ENCODE data around the gene LYZ. TPM values are rescaled to one million over a fixed set of nuclear protein-coding genes. Genes with fewer than 3 reads are reported as not detected.

LYZ gene
- total RNA-seq, 3 donors from 2014 or later: 0.71 to 1.8 (median 1.4) TPM

- no peak for DNase-seq
- no peak for ATAC-seq
- Mint-ChIP-seq H3K4me1 (ENCODE audit: low read depth) (peaks cover 62% of the 10 kb centered on the region), H3K4me3 (peak overlapping the region; percentile 86), H3K27me3 (ENCODE audit: low read depth) (no peaks in the 10 kb centered on the region), H3K36me3 (ENCODE audit: insufficient read depth) (peaks cover 3% of the 10 kb centered on the region), H3K9me3 (no peaks in the 10 kb centered on the region)
These were observed 16.1 kb upstream of the LYZ start for GRCh38 chr12:69331909-69332684.

- no peaks in the 10 kb centered on the region for H3K36me3 Mint-ChIP-seq (ENCODE audit: insufficient read depth)
- no peak overlapping the region for H3K4me3 Mint-ChIP-seq
- H3K4me1 Mint-ChIP-seq (ENCODE audit: low read depth): peaks cover 63% of the 10 kb centered on the region
- DNase-seq (no peak), ATAC-seq (no peak)
- no peaks in the 10 kb centered on the region for H3K27me3 Mint-ChIP-seq (ENCODE audit: low read depth)
- H3K9me3 Mint-ChIP-seq: no peaks in the 10 kb centered on the region
These were observed 15.3 kb upstream of the LYZ start for GRCh38 chr12:69332815-69333358.

GRCh38 chr12:69334158-69334557 is 14.0 kb upstream of the LYZ start:
- DNase-seq: no peak
- Mint-ChIP-seq H3K4me1 (ENCODE audit: low read depth) (peaks cover 53% of the 10 kb centered on the region), H3K36me3 (ENCODE audit: insufficient read depth) (no peaks in the 10 kb centered on the region), H3K4me3 (no peak overlapping the region), H3K9me3 (no peaks in the 10 kb centered on the region), H3K27me3 (ENCODE audit: low read depth) (no peaks in the 10 kb centered on the region)
- no peak for ATAC-seq

GRCh38 chr12:69337311-69338090 is 10.7 kb upstream of the LYZ start:
- peaks cover 28% of the 10 kb centered on the region for H3K4me1 Mint-ChIP-seq (ENCODE audit: low read depth)

GRCh38 chr12:69338120-69338859 is 9.9 kb upstream of the LYZ start:
- ATAC-seq (no peak), DNase-seq (no peak)
- Mint-ChIP-seq H3K4me1 (ENCODE audit: low read depth) (peaks cover 20% of the 10 kb centered on the region), H3K9me3 (no peaks in the 10 kb centered on the region), H3K36me3 (ENCODE audit: insufficient read depth) (no peaks in the 10 kb centered on the region), H3K27me3 (ENCODE audit: low read depth) (peaks cover 3% of the 10 kb centered on the region), H3K4me3 (no peak overlapping the region)

More at GRCh38 chr12:69337311-69338090, 10.7 kb upstream of the LYZ start:
- Mint-ChIP-seq H3K4me3 (no peak overlapping the region), H3K9me3 (no peaks in the 10 kb centered on the region), H3K36me3 (ENCODE audit: insufficient read depth) (no peaks in the 10 kb centered on the region), H3K27me3 (ENCODE audit: low read depth) (peaks cover 2% of the 10 kb centered on the region)
- ATAC-seq (no peak), DNase-seq (no peak)

- H3K4me3 Mint-ChIP-seq: no peak overlapping the region
- no peaks in the 10 kb centered on the region for H3K9me3 Mint-ChIP-seq
- no peaks in the 10 kb centered on the region for H3K36me3 Mint-ChIP-seq (ENCODE audit: insufficient read depth)
- DNase-seq (no peak), ATAC-seq (no peak)
- H3K4me1 Mint-ChIP-seq (ENCODE audit: low read depth): peaks cover 17% of the 10 kb centered on the region
- peaks cover 3% of the 10 kb centered on the region for H3K27me3 Mint-ChIP-seq (ENCODE audit: low read depth)
These were observed 9.2 kb upstream of the LYZ start for GRCh38 chr12:69338936-69339335.

- peaks cover 3% of the 10 kb centered on the region for H3K27me3 Mint-ChIP-seq (ENCODE audit: low read depth)
- no peaks in the 10 kb centered on the region for H3K36me3 Mint-ChIP-seq (ENCODE audit: insufficient read depth)
- DNase-seq (no peak), ATAC-seq (no peak)
- H3K4me1 Mint-ChIP-seq (ENCODE audit: low read depth): peaks cover 7% of the 10 kb centered on the region
- H3K9me3 Mint-ChIP-seq: no peaks in the 10 kb centered on the region
- H3K4me3 Mint-ChIP-seq: no peak overlapping the region
These were observed 8.2 kb upstream of the LYZ start for GRCh38 chr12:69339999-69340398.

- Mint-ChIP-seq H3K36me3 (ENCODE audit: insufficient read depth) (no peaks in the 10 kb centered on the region), H3K4me3 (no peak overlapping the region), H3K9me3 (no peaks in the 10 kb centered on the region), H3K4me1 (ENCODE audit: low read depth) (peaks cover 5% of the 10 kb centered on the region), H3K27me3 (ENCODE audit: low read depth) (peaks cover 3% of the 10 kb centered on the region)
- ATAC-seq: no peak
- DNase-seq: no peak
These were observed 6.9 kb upstream of the LYZ start for GRCh38 chr12:69341328-69341727.

GRCh38 chr12:69342421-69342820 is 5.8 kb upstream of the LYZ start:
- Mint-ChIP-seq H3K4me1 (ENCODE audit: low read depth) (peaks cover 3% of the 10 kb centered on the region), H3K36me3 (ENCODE audit: insufficient read depth) (no peaks in the 10 kb centered on the region), H3K27me3 (ENCODE audit: low read depth) (peaks cover 3% of the 10 kb centered on the region), H3K9me3 (no peaks in the 10 kb centered on the region), H3K4me3 (no peak overlapping the region)
- no peak for DNase-seq
- no peak for ATAC-seq

GRCh38 chr12:69343357-69343756 is 4.8 kb upstream of the LYZ start:
- no peak overlapping the region for H3K4me3 Mint-ChIP-seq
- H3K9me3 Mint-ChIP-seq: no peaks in the 10 kb centered on the region
- peaks cover 4% of the 10 kb centered on the region for H3K4me1 Mint-ChIP-seq (ENCODE audit: low read depth)
- H3K27me3 Mint-ChIP-seq (ENCODE audit: low read depth): peaks cover 3% of the 10 kb centered on the region
- no peaks in the 10 kb centered on the region for H3K36me3 Mint-ChIP-seq (ENCODE audit: insufficient read depth)
- DNase-seq: no peak
- ATAC-seq: no peak

GRCh38 chr12:69343885-69344612 is 4.1 kb upstream of the LYZ start:
- Mint-ChIP-seq H3K27me3 (ENCODE audit: low read depth) (peaks cover 3% of the 10 kb centered on the region), H3K9me3 (no peaks in the 10 kb centered on the region), H3K4me1 (ENCODE audit: low read depth) (peaks cover 5% of the 10 kb centered on the region), H3K36me3 (ENCODE audit: insufficient read depth) (no peaks in the 10 kb centered on the region), H3K4me3 (no peak overlapping the region)
- no peak for DNase-seq
- ATAC-seq: no peak

- H3K36me3 Mint-ChIP-seq (ENCODE audit: insufficient read depth): no peaks in the 10 kb centered on the region
- H3K4me3 Mint-ChIP-seq: no peak overlapping the region
- DNase-seq (no peak), ATAC-seq (no peak)
- H3K9me3 Mint-ChIP-seq: no peaks in the 10 kb centered on the region
- peaks cover 3% of the 10 kb centered on the region for H3K27me3 Mint-ChIP-seq (ENCODE audit: low read depth)
- peaks cover 5% of the 10 kb centered on the region for H3K4me1 Mint-ChIP-seq (ENCODE audit: low read depth)
These were observed 3.1 kb upstream of the LYZ start for GRCh38 chr12:69345077-69345476.

GRCh38 chr12:69345742-69346141 is 2.4 kb upstream of the LYZ start:
- DNase-seq (no peak), ATAC-seq (no peak)
- Mint-ChIP-seq H3K4me3 (no peak overlapping the region), H3K4me1 (ENCODE audit: low read depth) (peaks cover 5% of the 10 kb centered on the region), H3K36me3 (ENCODE audit: insufficient read depth) (no peaks in the 10 kb centered on the region), H3K27me3 (ENCODE audit: low read depth) (peaks cover 3% of the 10 kb centered on the region), H3K9me3 (no peaks in the 10 kb centered on the region)
